Right atrium auricular region (tissue), 2 donors: ENCODE measurements around the gene KRTAP29-1. TPM values are rescaled to one million over a fixed set of nuclear protein-coding genes. Genes with fewer than 3 reads are reported as not detected.
"Not testable (repeated sequence)": the region's sequence is repeated elsewhere in the genome, so short reads cannot be mapped to it uniquely, and the experiment has no call there.

Source experiments
- DNase-seq: peaks from one replicate; pipeline ENCODE4 v3.0.0-alpha.2; 2019; ENCODE audit warnings: low spot score
- H3K27ac ChIP-seq, 2 donors: fragments of 200-600 bp; sonication (generic); 1 replicate in 1 of 2; 2 replicates in 1 of 2; pipeline ENCODE4 v1.5.1; 2016 to 2019
- H3K27me3 ChIP-seq, 2 donors: fragments of 200-600 bp; sonication (generic); one replicate each; pipeline versions ENCODE4 v1.5.1 to v1.6.0; 2017 to 2019
- H3K36me3 ChIP-seq: fragments of 200-600 bp; sonication (generic); one replicate; pipeline ENCODE4 v1.5.1; 2016
- H3K4me1 ChIP-seq, 2 donors: fragments of 200-600 bp; sonication (generic); one replicate each; pipeline versions ENCODE4 v1.5.1 to v1.6.0; 2017 to 2019
- H3K4me3 ChIP-seq, 2 donors: fragments of 200-600 bp; sonication (generic); 1 replicate in 1 of 2; 2 replicates in 1 of 2; pipeline ENCODE4 v1.5.1; 2017 to 2019; ENCODE audit warnings: mild to moderate bottlenecking in 1 of 2, moderate library complexity in 1 of 2
- H3K9me3 ChIP-seq, 2 donors: fragments of 200-600 bp; sonication (generic); one replicate each; pipeline ENCODE4 v1.5.1; 2019
- total RNA-seq, 2 donors: library from RNA; depleted of rRNA; stranded (reverse); fragments of >200 nt; gene quantifications; one replicate each; pipeline ENCODE4 v1.1.0, GENCODE V29; 2016
- TF ChIP-seq, protein P1 (sequence below), 2 donors: fragments of 200-600 bp; sonication (generic); IDR thresholded peaks; one replicate each; pipeline ENCODE4 v1.5.1; 2019; ENCODE audit warnings: antibody characterized with exemption in 2 of 2

The KRTAP29-1 gene
- total RNA-seq, 2 donors from 2014 or later: not detected

DNA sequence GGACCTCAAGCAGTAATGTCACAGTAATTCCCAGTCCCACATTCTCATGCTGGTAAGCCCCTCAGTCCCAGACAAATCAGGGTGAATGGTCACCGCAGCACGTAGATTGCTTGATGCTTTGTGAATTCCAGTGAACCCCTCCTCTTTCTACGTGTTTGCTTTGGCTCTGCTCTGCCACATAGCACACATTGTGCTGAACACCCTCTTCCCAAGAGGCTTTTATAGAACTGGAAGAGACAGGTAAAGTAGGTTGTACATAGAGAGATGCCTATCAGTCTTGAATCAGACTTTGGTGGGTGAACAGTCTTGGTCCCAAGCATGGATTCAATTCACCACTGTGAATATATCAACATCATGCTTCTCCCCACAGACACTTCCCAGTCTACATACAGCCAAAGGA lies 38.1 kb downstream of the KRTAP29-1 start:
- Histone ChIP-seq H3K27ac (no peak overlapping the region), H3K27me3 (no peaks in the 10 kb centered on the region), H3K36me3 (no peaks in the 10 kb centered on the region), H3K4me3 (no peak overlapping the region), H3K9me3 (no peaks in the 10 kb centered on the region), H3K4me1 (no peaks in the 10 kb centered on the region)
- TF ChIP-seq, protein P1, sequence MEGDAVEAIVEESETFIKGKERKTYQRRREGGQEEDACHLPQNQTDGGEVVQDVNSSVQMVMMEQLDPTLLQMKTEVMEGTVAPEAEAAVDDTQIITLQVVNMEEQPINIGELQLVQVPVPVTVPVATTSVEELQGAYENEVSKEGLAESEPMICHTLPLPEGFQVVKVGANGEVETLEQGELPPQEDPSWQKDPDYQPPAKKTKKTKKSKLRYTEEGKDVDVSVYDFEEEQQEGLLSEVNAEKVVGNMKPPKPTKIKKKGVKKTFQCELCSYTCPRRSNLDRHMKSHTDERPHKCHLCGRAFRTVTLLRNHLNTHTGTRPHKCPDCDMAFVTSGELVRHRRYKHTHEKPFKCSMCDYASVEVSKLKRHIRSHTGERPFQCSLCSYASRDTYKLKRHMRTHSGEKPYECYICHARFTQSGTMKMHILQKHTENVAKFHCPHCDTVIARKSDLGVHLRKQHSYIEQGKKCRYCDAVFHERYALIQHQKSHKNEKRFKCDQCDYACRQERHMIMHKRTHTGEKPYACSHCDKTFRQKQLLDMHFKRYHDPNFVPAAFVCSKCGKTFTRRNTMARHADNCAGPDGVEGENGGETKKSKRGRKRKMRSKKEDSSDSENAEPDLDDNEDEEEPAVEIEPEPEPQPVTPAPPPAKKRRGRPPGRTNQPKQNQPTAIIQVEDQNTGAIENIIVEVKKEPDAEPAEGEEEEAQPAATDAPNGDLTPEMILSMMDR (IDR thresholded peaks at IDR 0.05): no peak
- DNase-seq: no peak

DNA sequence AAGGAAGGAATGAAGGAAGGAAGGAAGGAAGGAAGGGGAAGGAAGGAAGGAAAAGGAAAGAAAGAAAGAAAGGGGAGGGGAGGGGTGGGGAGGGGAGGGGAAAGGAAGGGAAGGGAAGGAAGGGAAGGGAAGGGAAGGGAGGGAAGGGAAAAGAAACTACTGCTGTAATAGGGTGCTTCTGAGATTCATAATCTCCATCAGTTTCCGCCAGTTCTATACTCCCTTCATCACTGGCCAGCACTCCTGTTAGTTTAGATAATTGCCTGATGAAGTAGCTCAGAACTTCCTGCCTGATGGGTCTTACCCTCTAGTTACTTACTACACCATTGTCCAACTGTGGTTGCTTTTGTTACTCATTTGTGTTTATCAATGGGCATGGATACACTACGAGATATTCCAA lies 39.4 kb downstream of the KRTAP29-1 start:
- H3K9me3 ChIP-seq: no peaks in the 10 kb centered on the region
- H3K27me3 ChIP-seq: no peaks in the 10 kb centered on the region
- no peak overlapping the region for H3K4me3 ChIP-seq
- no peaks in the 10 kb centered on the region for H3K36me3 ChIP-seq
- TF ChIP-seq, protein P1 (IDR thresholded peaks at IDR 0.05): no peak
- H3K4me1 ChIP-seq: no peaks in the 10 kb centered on the region
- DNase-seq: no peak
- no peak overlapping the region for H3K27ac ChIP-seq

DNA sequence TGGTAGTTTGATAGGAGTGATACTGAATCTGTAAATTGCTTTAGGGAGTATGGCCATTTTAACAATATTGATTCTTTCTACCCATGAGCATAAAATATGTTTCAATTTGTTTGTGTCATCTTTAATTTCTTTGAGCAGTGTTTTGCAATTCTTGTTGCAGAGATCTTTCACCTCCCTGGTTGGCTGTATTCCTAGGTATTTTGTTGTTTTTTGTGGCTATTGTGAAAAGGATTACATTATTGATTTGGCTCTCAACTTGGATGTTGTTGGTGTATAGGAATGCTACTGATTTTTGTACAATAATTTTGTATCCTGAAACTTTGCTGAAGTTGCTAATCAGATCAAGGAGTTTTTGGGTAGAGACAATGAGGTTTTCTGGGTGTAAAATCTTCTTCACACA lies 44.2 kb downstream of the KRTAP29-1 start:
- H3K27me3 ChIP-seq: no peaks in the 10 kb centered on the region
- DNase-seq: no peak
- H3K27ac ChIP-seq: no peak overlapping the region
- H3K36me3 ChIP-seq: no peaks in the 10 kb centered on the region
- no peaks in the 10 kb centered on the region for H3K4me1 ChIP-seq
- no peaks in the 10 kb centered on the region for H3K9me3 ChIP-seq
- TF ChIP-seq, protein P1 (IDR thresholded peaks at IDR 0.05): no peak
- H3K4me3 ChIP-seq: no peak overlapping the region

DNA sequence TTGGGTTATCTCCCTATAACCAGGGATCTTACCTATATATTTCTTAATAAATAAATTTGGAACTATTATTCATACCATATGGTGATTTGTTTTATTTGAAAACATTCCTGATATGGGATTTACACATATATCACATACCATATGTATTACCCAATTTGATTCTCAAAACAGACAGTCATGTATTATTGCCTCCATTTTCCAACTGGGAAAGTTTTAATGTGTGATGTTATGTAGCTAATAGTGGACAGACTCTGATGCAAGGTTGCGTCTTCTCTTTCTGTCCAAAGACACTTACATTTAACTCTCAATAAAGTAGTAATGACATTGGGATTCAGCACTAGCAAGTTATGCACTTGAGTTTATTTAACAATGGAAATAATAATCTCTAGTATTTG lies 46.4 kb downstream of the KRTAP29-1 start:
- H3K27me3 ChIP-seq: no peaks in the 10 kb centered on the region
- no peak for DNase-seq
- TF ChIP-seq, protein P1 (IDR thresholded peaks at IDR 0.05): no peak

DNA sequence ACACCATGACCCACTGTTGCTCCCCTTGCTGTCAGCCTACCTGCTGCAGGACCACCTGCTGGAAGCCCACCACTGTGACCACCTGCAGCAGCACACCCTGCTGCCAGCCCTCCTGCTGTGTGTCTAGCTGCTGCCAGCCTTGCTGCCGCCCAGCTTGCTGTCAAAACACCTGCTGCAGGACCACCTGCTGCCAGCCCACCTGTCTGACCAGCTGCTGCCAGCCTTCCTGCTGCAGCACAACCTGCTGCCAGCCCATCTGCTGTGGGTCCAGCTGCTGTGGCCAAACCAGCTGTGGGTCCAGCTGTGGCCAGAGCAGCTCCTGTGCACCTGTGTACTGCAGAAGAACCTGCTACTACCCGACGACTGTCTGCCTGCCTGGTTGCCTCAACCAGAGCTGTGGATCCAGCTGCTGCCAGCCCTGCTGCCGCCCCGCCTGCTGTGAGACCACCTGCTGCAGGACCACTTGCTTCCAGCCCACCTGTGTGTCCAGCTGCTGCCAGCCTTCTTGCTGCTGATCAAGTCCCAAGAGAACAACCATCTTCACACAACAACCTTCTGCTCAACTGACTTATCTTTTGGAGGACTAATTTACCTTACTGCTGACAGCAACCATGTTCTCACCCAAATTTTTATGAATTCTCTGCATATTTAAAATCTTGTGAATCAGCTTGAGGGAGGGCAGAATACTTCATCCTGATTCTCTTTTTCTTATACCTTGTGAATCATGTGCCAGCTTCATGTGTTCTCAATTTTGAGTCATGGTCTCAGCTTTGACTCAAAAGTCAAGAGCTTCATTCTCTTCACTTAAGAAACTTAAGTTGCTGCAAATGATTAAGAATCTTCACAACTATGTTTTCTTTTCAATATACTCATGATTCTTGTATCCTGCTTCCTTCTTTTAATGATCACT lies 47.0 kb downstream of the KRTAP29-1 start, which contains the start of gene KRTAP9-9:
KRTAP9-9 (plus strand) TSS at position 4 of the 910 bp plus-strand sequence.
- H3K4me1 ChIP-seq, H3K9me3 ChIP-seq, H3K36me3 ChIP-seq, H3K27me3 ChIP-seq, H3K4me3 ChIP-seq, DNase-seq, H3K27ac ChIP-seq: not testable (repeated sequence)

More for the DNA sequence above, 46.4 kb downstream of the KRTAP29-1 start:
- H3K4me1 ChIP-seq: no peaks in the 10 kb centered on the region
- no peak overlapping the region for H3K27ac ChIP-seq
- H3K4me3 ChIP-seq: no peak overlapping the region
- H3K36me3 ChIP-seq: no peaks in the 10 kb centered on the region
- no peaks in the 10 kb centered on the region for H3K9me3 ChIP-seq

DNA sequence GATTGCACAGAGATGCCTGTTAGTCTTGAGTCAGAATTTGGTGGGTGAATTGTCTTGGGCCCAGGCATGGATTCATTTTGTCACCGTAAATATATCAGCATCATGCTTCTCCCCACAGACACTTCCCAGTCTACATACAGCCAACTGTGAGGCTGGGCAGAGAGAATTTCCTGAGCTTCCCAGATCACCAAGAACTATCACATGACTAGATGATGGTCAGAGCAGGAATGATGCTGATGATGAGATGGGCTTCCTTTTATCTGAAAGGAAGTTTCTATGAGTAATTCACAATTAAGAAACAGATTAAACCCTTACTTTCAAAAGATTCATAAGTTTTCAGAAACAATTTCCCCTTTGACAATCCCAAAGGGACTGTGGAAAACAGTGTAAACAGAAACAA lies 47.8 kb downstream of the KRTAP29-1 start:
- no peak overlapping the region for H3K27ac ChIP-seq
- no peaks in the 10 kb centered on the region for H3K9me3 ChIP-seq
- no peaks in the 10 kb centered on the region for H3K4me1 ChIP-seq
- DNase-seq: no peak
- no peak overlapping the region for H3K4me3 ChIP-seq
- no peaks in the 10 kb centered on the region for H3K36me3 ChIP-seq
- H3K27me3 ChIP-seq: no peaks in the 10 kb centered on the region
- TF ChIP-seq, protein P1 (IDR thresholded peaks at IDR 0.05): no peak

Other genes starting within 250 kb of the KRTAP29-1 start
- gene KRTAP2-2, start 247.6 kb downstream of the KRTAP29-1 start, total RNA-seq: not detected
- gene KRTAP2-3, start 242.7 kb downstream of the KRTAP29-1 start, total RNA-seq: not detected
- gene KRTAP2-4, start 237.0 kb downstream of the KRTAP29-1 start, total RNA-seq: not detected
- not detected for gene KRTAP4-7, start 218.7 kb downstream of the KRTAP29-1 start, total RNA-seq
- not detected for gene KRTAP4-8, start 204.7 kb downstream of the KRTAP29-1 start, total RNA-seq
- gene KRTAP4-16, start 200.6 kb downstream of the KRTAP29-1 start, total RNA-seq: not detected
- gene KRTAP4-9, start 197.5 kb downstream of the KRTAP29-1 start, total RNA-seq: not detected
- gene KRTAP4-11, start 184.5 kb downstream of the KRTAP29-1 start, total RNA-seq: not detected
- gene KRTAP4-12, start 178.7 kb downstream of the KRTAP29-1 start, total RNA-seq: not detected
- not detected for gene KRTAP4-6, start 162.3 kb downstream of the KRTAP29-1 start, total RNA-seq
- not detected for gene KRTAP4-5, start 153.0 kb downstream of the KRTAP29-1 start, total RNA-seq
- not detected for gene KRTAP4-4, start 142.1 kb downstream of the KRTAP29-1 start, total RNA-seq
- gene KRTAP4-3, start 134.6 kb downstream of the KRTAP29-1 start, total RNA-seq: not detected
- not detected for gene KRTAP4-2, start 124.6 kb downstream of the KRTAP29-1 start, total RNA-seq
- not detected for gene KRTAP4-1, start 117.9 kb downstream of the KRTAP29-1 start, total RNA-seq
- gene KRTAP9-1, start 113.0 kb downstream of the KRTAP29-1 start, total RNA-seq: not detected
- gene KRTAP9-2, start 76.2 kb downstream of the KRTAP29-1 start, total RNA-seq: not detected
- gene KRTAP9-3, start 70.4 kb downstream of the KRTAP29-1 start, total RNA-seq: not detected
- not detected for gene KRTAP9-8, start 64.9 kb downstream of the KRTAP29-1 start, total RNA-seq
- not detected for gene KRTAP9-4, start 53.2 kb downstream of the KRTAP29-1 start, total RNA-seq
- gene KRTAP9-9, start 47.5 kb downstream of the KRTAP29-1 start, total RNA-seq: not detected
- gene KRTAP9-6, start 37.5 kb downstream of the KRTAP29-1 start, total RNA-seq: not detected
- not detected for gene KRTAP9-7, start 27.2 kb downstream of the KRTAP29-1 start, total RNA-seq
- gene KRTAP16-1, start 6.5 kb upstream of the KRTAP29-1 start, total RNA-seq: not detected
- not detected for gene KRTAP17-1, start 12.9 kb upstream of the KRTAP29-1 start, total RNA-seq
- not detected for gene KRT33A, start 48.0 kb upstream of the KRTAP29-1 start, total RNA-seq
- gene KRT33B, start 67.0 kb upstream of the KRTAP29-1 start, total RNA-seq: not detected
- gene KRT34, start 79.5 kb upstream of the KRTAP29-1 start, total RNA-seq: not detected
- gene KRT31, start 94.8 kb upstream of the KRTAP29-1 start, total RNA-seq: not detected
- gene KRT37, start 121.7 kb upstream of the KRTAP29-1 start, total RNA-seq: not detected
- gene KRT38, start 138.1 kb upstream of the KRTAP29-1 start, total RNA-seq: not detected
- not detected for gene KRT32, start 164.5 kb upstream of the KRTAP29-1 start, total RNA-seq
- not detected for gene KRT35, start 178.3 kb upstream of the KRTAP29-1 start, total RNA-seq
- not detected for gene KRT36, start 187.1 kb upstream of the KRTAP29-1 start, total RNA-seq
- not detected for gene KRT13, start 202.8 kb upstream of the KRTAP29-1 start, total RNA-seq
- gene KRT15, start 216.0 kb upstream of the KRTAP29-1 start, total RNA-seq: under 1 TPM in 1 of 2 donors, not detected in 1; 0.47 TPM
- 100 to 1,000 TPM in 1 of 2 donors, 10 to 100 TPM in 1; 27.8 to 165 TPM for gene KRT19, start 225.5 kb upstream of the KRTAP29-1 start, total RNA-seq